HCT116 (cell line): Measurements from ENCODE around the gene FAM24A.

Source experiments
- EZH2 ChIP-seq: fragments of 200-600 bp; sonication (generic); IDR thresholded peaks from 2 replicates; pipeline ENCODE4 v1.6.1; 2017; ENCODE audit warnings: antibody characterized with exemption, mixed run types
- EZH2phosphoT487 ChIP-seq: fragments of 200-600 bp; IDR thresholded peaks from 2 replicates; pipeline ENCODE4 v1.6.1; 2018; ENCODE audit warnings: antibody characterized with exemption, borderline replicate concordance
- POLR2A ChIP-seq: IDR thresholded peaks from 2 replicates; pipeline ENCODE4 v1.7.0; 2011; ENCODE audit warnings: borderline replicate concordance; ENCODE audit not compliant: insufficient read depth, insufficient read length; ENCODE audit errors: extremely low read depth
- POLR2AphosphoS5 ChIP-seq: IDR thresholded peaks from 2 replicates; pipeline ENCODE4 v1.6.1; 2011; ENCODE audit warnings: mild to moderate bottlenecking, low read depth, low read length, moderate library complexity
- RAD21 ChIP-seq: IDR thresholded peaks from 2 replicates; pipeline ENCODE4 v1.6.1; 2012; ENCODE audit warnings: low read depth, mild to moderate bottlenecking
- SP1 ChIP-seq: IDR thresholded peaks from 2 replicates; pipeline ENCODE4 v1.6.1; 2012; ENCODE audit warnings: low read depth
- YY1 ChIP-seq: IDR thresholded peaks from 2 replicates; pipeline ENCODE4 v1.6.1; 2011; ENCODE audit warnings: low read length, low read depth, moderate library complexity, mild to moderate bottlenecking; ENCODE audit not compliant: insufficient replicate concordance; ENCODE audit errors: extremely low read depth
- ZBTB33 ChIP-seq: IDR thresholded peaks from 2 replicates; pipeline ENCODE4 v1.6.1; 2011; ENCODE audit warnings: mild to moderate bottlenecking, low read length, moderate library complexity; ENCODE audit not compliant: insufficient replicate concordance; ENCODE audit errors: extremely low read depth
- ZFX ChIP-seq: fragments of 450-650 bp; IDR thresholded peaks from 2 replicates; pipeline ENCODE4 v1.6.1; 2017
- ZNF274 ChIP-seq: fragments of 200-500 bp; sonication (Bioruptor generic); IDR thresholded peaks from 2 replicates; pipeline ENCODE4 v1.6.1; 2014; ENCODE audit warnings: mild to moderate bottlenecking, low read depth, low read length, inconsistent platforms
- TF ChIP-seq, protein P1 (sequence below), 3 experiments: fragments of 200-600 bp in 1 of 3; sonication (generic) in 1 of 3; IDR thresholded peaks in 2 of 3; conservative IDR thresholded peaks in 1 of 3; 2 replicates each; pipeline ENCODE4 v1.5.1; 2012 to 2017; ENCODE audit warnings: low read depth in 2 of 3, low read length in 2 of 3, antibody characterized with exemption in 1 of 3, borderline replicate concordance in 1 of 3, control low read depth in 1 of 3, mild to moderate bottlenecking in 1 of 3, mixed read lengths in 1 of 3, mixed run types in 1 of 3, moderate library complexity in 1 of 3; ENCODE audit not compliant: insufficient read depth in 1 of 3
- TF ChIP-seq, protein P2 (sequence below): IDR thresholded peaks from 2 replicates; pipeline ENCODE4 v1.6.1; 2012

DNA sequence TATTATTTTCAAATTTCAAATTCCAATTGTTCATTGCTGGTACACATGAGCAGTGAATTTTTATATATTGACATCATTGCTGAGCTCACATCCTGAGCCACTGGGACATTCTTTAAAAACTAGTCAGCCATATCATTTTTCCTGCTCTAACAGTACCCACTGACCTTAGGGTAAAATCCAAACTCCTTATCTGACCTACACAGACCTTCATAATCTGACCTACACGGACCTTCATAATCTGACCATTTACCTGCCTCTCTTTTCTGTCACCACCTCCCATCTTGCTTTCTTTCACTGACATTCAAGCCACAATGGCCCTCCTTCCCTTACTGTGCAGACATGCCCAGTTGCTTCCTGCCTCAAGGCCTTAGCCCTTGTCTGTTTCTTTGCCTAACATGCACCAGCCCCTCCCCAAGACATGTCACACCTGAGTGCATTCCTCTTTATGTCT is 48.7 kb upstream of the FAM24A start:
- TF ChIP-seq POLR2AphosphoS5 (no peak), EZH2 (no peak), ZBTB33 (no peak), SP1 (no peak), ZFX (no peak), POLR2A (no peak), EZH2phosphoT487 (no peak), YY1 (no peak), ZNF274 (no peak), RAD21 (no peak)
- TF ChIP-seq, protein P1, sequence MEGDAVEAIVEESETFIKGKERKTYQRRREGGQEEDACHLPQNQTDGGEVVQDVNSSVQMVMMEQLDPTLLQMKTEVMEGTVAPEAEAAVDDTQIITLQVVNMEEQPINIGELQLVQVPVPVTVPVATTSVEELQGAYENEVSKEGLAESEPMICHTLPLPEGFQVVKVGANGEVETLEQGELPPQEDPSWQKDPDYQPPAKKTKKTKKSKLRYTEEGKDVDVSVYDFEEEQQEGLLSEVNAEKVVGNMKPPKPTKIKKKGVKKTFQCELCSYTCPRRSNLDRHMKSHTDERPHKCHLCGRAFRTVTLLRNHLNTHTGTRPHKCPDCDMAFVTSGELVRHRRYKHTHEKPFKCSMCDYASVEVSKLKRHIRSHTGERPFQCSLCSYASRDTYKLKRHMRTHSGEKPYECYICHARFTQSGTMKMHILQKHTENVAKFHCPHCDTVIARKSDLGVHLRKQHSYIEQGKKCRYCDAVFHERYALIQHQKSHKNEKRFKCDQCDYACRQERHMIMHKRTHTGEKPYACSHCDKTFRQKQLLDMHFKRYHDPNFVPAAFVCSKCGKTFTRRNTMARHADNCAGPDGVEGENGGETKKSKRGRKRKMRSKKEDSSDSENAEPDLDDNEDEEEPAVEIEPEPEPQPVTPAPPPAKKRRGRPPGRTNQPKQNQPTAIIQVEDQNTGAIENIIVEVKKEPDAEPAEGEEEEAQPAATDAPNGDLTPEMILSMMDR (IDR thresholded peaks at IDR 0.05 in 2 of 3, conservative IDR thresholded peaks at IDR 0.05 in 1 of 3; ENCODE audit: borderline replicate concordance in 1 of 3, insufficient read depth in 1 of 3, low read depth in 2 of 3, low read length in 2 of 3) = no peak
- TF ChIP-seq, protein P2, sequence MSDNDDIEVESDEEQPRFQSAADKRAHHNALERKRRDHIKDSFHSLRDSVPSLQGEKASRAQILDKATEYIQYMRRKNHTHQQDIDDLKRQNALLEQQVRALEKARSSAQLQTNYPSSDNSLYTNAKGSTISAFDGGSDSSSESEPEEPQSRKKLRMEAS = no peak
